Astrocyte (in vitro differentiated cells and primary cell): Measurements from ENCODE around the gene RNF111.

Experiments used
- EZH2 ChIP-seq: IDR thresholded peaks from 2 replicates; pipeline ENCODE4 v1.6.1; 2012; ENCODE audit warnings: mild to moderate bottlenecking, low read length, inconsistent platforms; ENCODE audit not compliant: insufficient read depth
- TF ChIP-seq, protein P1 (sequence below): IDR thresholded peaks from 2 replicates; pipeline ENCODE4 v1.5.1; 2011; ENCODE audit warnings: low read depth, mild to moderate bottlenecking, inconsistent platforms, low read length, moderate library complexity; ENCODE audit not compliant: insufficient read depth

DNA sequence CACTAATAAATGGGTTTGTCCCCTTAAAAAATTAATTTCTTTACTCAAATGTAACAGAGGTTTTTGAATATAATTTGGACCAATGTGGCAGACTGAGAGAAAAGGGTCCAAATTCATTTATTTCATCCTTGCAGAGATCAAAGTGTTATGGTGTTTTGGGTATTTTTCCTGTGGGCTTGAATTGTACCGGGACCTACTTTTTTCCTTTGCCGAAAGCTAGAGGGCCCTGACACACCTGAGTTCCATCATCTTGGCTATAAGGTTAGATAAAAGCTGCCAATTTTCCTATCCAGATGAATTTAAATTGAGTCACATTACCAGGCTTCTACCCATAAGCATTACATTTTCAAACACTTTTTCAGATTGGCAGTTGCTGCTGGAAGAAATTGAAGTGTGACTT, 118.4 kb downstream of the RNF111 start:
- TF ChIP-seq EZH2, result no peak
- TF ChIP-seq, protein P1, sequence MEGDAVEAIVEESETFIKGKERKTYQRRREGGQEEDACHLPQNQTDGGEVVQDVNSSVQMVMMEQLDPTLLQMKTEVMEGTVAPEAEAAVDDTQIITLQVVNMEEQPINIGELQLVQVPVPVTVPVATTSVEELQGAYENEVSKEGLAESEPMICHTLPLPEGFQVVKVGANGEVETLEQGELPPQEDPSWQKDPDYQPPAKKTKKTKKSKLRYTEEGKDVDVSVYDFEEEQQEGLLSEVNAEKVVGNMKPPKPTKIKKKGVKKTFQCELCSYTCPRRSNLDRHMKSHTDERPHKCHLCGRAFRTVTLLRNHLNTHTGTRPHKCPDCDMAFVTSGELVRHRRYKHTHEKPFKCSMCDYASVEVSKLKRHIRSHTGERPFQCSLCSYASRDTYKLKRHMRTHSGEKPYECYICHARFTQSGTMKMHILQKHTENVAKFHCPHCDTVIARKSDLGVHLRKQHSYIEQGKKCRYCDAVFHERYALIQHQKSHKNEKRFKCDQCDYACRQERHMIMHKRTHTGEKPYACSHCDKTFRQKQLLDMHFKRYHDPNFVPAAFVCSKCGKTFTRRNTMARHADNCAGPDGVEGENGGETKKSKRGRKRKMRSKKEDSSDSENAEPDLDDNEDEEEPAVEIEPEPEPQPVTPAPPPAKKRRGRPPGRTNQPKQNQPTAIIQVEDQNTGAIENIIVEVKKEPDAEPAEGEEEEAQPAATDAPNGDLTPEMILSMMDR, result no peak
